Measurements from ENCODE around the gene SLC26A11. TPM values are rescaled to one million over a fixed set of nuclear protein-coding genes. Genes with fewer than 3 reads are reported as not detected.
A peak's percentile ranks its signal among the peaks of the same experiment; 100 is the strongest.

Gene SLC26A11
- total RNA-seq, 3 donors from 2014 or later = 13.8 to 18.1 (median 14.0) TPM

DNA sequence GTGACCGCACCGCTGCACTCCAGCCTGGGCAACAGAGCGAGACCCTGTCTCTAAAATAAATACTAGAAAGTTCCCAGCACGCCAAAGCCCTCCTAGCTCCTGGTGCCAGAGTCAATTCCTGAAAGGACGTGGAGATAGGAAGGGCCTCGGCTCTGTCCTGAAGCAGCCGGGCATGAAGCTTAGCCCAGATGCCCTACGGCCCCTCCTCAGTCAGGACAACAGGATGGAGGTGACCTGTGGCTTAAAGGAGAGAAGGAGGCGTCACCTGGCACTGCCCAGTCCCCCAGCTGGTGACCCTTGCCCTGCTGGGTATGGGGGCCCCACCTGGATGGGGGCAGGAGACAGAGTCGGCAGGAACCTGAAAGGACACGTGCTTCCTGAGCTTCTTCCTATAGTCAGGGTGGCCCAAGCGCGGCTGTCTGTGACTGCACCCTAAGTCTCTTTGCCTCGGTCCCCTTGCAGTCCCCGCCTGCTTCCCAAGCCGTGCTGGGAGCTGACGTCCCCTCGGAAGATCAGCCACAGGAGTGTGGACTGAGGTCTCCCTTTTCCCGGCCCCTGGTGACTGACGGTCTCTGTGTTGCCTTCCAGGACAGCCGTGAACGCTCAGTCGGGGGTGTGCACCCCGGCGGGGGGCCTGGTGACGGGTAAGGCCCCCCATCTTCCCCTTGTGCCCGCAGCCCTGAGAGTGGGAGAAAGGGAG is 25.5 kb downstream of the SLC26A11 start:
- ATAC-seq = no peak
- Histone ChIP-seq H3K36me3 (ENCODE audit: low read depth) (no peaks in the 10 kb centered on the region), H3K4me1 (ENCODE audit: low read depth) (no peaks in the 10 kb centered on the region), H3K4me3 (no peak overlapping the region), H3K9me3 (no peaks in the 10 kb centered on the region)
- intact Hi-C loops (cut with DNase I, micrococcal nuclease) = no loop called here
- peak in 1 of 3 donors; percentile 42 for DNase-seq
- TF ChIP-seq, protein P1, sequence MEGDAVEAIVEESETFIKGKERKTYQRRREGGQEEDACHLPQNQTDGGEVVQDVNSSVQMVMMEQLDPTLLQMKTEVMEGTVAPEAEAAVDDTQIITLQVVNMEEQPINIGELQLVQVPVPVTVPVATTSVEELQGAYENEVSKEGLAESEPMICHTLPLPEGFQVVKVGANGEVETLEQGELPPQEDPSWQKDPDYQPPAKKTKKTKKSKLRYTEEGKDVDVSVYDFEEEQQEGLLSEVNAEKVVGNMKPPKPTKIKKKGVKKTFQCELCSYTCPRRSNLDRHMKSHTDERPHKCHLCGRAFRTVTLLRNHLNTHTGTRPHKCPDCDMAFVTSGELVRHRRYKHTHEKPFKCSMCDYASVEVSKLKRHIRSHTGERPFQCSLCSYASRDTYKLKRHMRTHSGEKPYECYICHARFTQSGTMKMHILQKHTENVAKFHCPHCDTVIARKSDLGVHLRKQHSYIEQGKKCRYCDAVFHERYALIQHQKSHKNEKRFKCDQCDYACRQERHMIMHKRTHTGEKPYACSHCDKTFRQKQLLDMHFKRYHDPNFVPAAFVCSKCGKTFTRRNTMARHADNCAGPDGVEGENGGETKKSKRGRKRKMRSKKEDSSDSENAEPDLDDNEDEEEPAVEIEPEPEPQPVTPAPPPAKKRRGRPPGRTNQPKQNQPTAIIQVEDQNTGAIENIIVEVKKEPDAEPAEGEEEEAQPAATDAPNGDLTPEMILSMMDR (IDR thresholded peaks at IDR 0.05) = no peak

- no peaks in the 10 kb centered on the region for H3K9me3 ChIP-seq
- intact Hi-C loops (cut with DNase I, micrococcal nuclease) = no loop called here
- no peaks in the 10 kb centered on the region for H3K36me3 ChIP-seq (ENCODE audit: low read depth)
- no peaks in the 10 kb centered on the region for H3K4me1 ChIP-seq (ENCODE audit: low read depth)
- TF ChIP-seq, protein P1 (IDR thresholded peaks at IDR 0.05) = no peak
- no peak overlapping the region for H3K4me3 ChIP-seq
- DNase-seq (peak in 1 of 3 donors; percentile 40), ATAC-seq (no peak)
These were observed 26.0 kb downstream of the SLC26A11 start for GRCh38 chr17:80246266-80246681.

- TF ChIP-seq, protein P1 (IDR thresholded peaks at IDR 0.05) = no peak
- Histone ChIP-seq H3K9me3 (no peaks in the 10 kb centered on the region), H3K4me3 (no peak overlapping the region), H3K36me3 (ENCODE audit: low read depth) (no peaks in the 10 kb centered on the region), H3K4me1 (ENCODE audit: low read depth) (no peaks in the 10 kb centered on the region)
- DNase-seq (peak in 1 of 3 donors; percentile 24), ATAC-seq (no peak)
- intact Hi-C loops (cut with DNase I, micrococcal nuclease) = no loop called here
These were observed 26.5 kb downstream of the SLC26A11 start for GRCh38 chr17:80246726-80247125.

DNA sequence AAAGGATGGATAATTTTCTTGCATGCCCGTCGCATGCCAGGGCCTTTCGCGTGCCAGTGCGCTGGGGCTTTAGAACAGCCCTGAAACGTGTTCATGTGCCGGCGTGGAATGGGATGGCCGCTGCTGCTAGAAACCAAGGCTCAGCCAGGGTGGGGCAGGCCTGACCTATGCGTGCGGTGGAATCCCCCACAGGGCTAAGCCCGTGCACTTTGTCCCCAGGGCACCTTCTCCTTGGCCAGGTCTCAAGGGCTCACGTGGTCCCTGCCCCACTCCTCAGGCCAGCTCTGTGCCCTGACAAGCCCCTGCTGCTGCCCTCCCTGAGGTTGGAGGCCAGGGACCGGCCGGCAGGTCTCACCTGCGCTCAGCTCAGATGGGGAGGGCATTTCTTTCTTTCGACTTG is 27.3 kb downstream of the SLC26A11 start:
- Histone ChIP-seq H3K4me3 (no peak overlapping the region), H3K9me3 (no peaks in the 10 kb centered on the region), H3K4me1 (ENCODE audit: low read depth) (no peaks in the 10 kb centered on the region), H3K36me3 (ENCODE audit: low read depth) (no peaks in the 10 kb centered on the region)
- ATAC-seq = no peak
- intact Hi-C loops (cut with DNase I, micrococcal nuclease) = no loop called here
- peak in 2 of 3 donors; percentile 3 to 40 for DNase-seq
- TF ChIP-seq, protein P1 (IDR thresholded peaks at IDR 0.05) = no peak

DNA sequence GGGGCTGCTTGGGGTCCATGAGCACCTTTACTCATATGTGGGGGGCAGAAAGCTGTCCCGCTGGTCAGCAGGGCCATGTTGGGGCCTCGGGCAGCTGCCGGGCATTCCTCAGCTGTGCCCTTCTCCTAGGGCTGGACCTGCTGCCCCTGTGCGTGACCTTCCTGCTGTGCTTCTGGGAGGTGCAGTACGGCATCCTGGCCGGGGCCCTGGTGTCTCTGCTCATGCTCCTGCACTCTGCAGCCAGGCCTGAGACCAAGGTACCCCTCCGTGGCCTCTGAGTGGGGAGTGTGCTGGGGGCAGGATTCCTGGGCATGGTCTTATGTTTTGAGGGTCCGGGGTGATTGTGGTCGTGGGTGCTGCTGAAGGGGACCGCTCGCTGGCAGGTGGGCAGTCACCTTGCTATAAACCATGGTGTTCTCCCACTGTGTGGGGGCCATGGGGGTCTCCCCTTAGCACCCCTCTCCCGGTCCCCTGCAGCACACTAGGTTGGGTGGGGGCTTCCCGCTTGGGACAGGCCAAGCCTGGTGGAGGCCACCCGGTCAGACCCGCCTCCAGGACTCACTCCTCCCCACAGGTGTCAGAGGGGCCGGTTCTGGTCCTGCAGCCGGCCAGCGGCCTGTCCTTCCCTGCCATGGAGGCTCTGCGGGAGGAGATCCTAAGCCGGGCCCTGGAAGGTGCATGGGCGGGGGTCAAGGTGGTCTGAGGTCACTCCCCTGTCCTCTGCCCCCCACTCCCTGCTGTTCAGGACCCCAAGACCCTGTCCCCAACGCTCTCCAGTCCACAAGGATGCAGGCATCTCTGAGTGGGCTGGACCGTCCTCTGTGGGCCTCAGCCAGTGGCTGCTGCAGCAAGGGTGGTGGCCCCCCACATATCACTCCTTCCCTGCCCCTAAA is 28.0 kb downstream of the SLC26A11 start:
- H3K36me3 ChIP-seq (ENCODE audit: low read depth) = no peaks in the 10 kb centered on the region
- ATAC-seq (no peak), DNase-seq (peak in 2 of 3 donors; percentile 18 to 43)
- H3K4me1 ChIP-seq (ENCODE audit: low read depth) = no peaks in the 10 kb centered on the region
- H3K4me3 ChIP-seq = no peak overlapping the region
- no peaks in the 10 kb centered on the region for H3K9me3 ChIP-seq
- TF ChIP-seq, protein P1 (IDR thresholded peaks at IDR 0.05) = no peak
- intact Hi-C loops (cut with DNase I, micrococcal nuclease) = no loop called here

Measured in mucosa of descending colon (tissue), 3 donors.